ENCODE measurements around the gene TRAPPC2L. TPM values are rescaled to one million over a fixed set of nuclear protein-coding genes. Genes with fewer than 3 reads are reported as not detected.
"Not testable (repeated sequence)": the region's sequence is repeated elsewhere in the genome, so short reads cannot be mapped to it uniquely, and the experiment has no call there.

TRAPPC2L gene
- total and polyA plus RNA-seq, 2 experiments from 2014 or later = 58.7 to 215 TPM

- H3K27me3 ChIP-seq = no peaks in the 10 kb centered on the region
- peaks cover 8% of the 10 kb centered on the region for H3K4me1 ChIP-seq (ENCODE audit: insufficient read depth)
- TF ChIP-seq EZH2phosphoT487 (IDR thresholded peaks at IDR 0.05; ENCODE audit: low read depth, severe bottlenecking, unreplicated experiment) (no peak), EZH2 (IDR thresholded peaks at IDR 0.05; ENCODE audit: borderline replicate concordance) (no peak)
- TF ChIP-seq, protein P1, sequence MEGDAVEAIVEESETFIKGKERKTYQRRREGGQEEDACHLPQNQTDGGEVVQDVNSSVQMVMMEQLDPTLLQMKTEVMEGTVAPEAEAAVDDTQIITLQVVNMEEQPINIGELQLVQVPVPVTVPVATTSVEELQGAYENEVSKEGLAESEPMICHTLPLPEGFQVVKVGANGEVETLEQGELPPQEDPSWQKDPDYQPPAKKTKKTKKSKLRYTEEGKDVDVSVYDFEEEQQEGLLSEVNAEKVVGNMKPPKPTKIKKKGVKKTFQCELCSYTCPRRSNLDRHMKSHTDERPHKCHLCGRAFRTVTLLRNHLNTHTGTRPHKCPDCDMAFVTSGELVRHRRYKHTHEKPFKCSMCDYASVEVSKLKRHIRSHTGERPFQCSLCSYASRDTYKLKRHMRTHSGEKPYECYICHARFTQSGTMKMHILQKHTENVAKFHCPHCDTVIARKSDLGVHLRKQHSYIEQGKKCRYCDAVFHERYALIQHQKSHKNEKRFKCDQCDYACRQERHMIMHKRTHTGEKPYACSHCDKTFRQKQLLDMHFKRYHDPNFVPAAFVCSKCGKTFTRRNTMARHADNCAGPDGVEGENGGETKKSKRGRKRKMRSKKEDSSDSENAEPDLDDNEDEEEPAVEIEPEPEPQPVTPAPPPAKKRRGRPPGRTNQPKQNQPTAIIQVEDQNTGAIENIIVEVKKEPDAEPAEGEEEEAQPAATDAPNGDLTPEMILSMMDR (IDR thresholded peaks at IDR 0.05; ENCODE audit: poor library complexity) = no peak
- no peaks in the 10 kb centered on the region for H3K9me2 ChIP-seq (replicated peaks; ENCODE audit: insufficient read depth)
- H3K27ac ChIP-seq = no peak overlapping the region
- H3K4me2 ChIP-seq = no peak overlapping the region
- WGBS (ENCODE audit: low lambda C conversion rate, missing lambda C conversion rate) = 86% methylated on average over 26 of the region's 30 CpGs
- no peaks in the 10 kb centered on the region for H3K36me3 ChIP-seq (replicated peaks; ENCODE audit: insufficient read depth, low read depth)
- H3K9me3 ChIP-seq (ENCODE audit: low read depth) = no peaks in the 10 kb centered on the region
- no peaks in the 10 kb centered on the region for H3K79me2 ChIP-seq
- no peak overlapping the region for H2AFZ ChIP-seq
- no peak overlapping the region for H3K4me3 ChIP-seq
- no peaks in the 10 kb centered on the region for H4K20me1 ChIP-seq (ENCODE audit: insufficient read depth, poor library complexity, severe bottlenecking)
- DNase-seq (ENCODE audit: low spot score) = no peak
These were observed 31.8 kb downstream of the TRAPPC2L start for GRCh38 chr16:88888461-88889387.

GRCh38 chr16:88889702-88890352 lies 32.9 kb downstream of the TRAPPC2L start:
- not testable (repeated sequence) for H3K27ac ChIP-seq; H3K9me3 ChIP-seq (ENCODE audit: low read depth); H3K36me3 ChIP-seq (replicated peaks; ENCODE audit: insufficient read depth, low read depth); H3K9me2 ChIP-seq (replicated peaks; ENCODE audit: insufficient read depth); H3K4me3 ChIP-seq; H3K4me1 ChIP-seq (ENCODE audit: insufficient read depth); H4K20me1 ChIP-seq (ENCODE audit: insufficient read depth, poor library complexity, severe bottlenecking); H3K79me2 ChIP-seq; H2AFZ ChIP-seq; DNase-seq (ENCODE audit: low spot score); H3K4me2 ChIP-seq; H3K27me3 ChIP-seq
- 95% methylated on average over 17 of the region's 48 CpGs for WGBS (ENCODE audit: low lambda C conversion rate, missing lambda C conversion rate)

DNA sequence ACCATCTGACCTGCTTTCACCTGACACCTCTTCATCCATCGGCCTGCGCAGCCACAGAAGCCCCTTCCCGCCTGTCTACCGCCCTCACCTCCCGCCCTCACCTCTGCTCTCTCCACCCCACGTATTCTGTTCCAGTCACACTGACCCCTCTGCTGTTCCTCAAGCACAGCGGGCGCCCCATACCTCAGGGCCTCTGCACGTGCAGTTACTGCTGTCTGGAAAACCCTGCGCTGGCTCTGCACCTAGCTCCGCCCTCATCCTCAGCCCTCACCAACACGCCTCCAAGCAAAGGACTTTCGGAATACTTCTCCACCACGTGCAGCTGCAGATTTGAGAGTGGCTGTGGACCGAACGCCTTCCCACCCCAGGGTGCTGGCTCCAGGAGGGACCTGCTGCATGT lies 34.2 kb downstream of the TRAPPC2L start:
- DNase-seq (ENCODE audit: low spot score) = no peak
- no peaks in the 10 kb centered on the region for H4K20me1 ChIP-seq (ENCODE audit: insufficient read depth, poor library complexity, severe bottlenecking)
- no peak overlapping the region for H3K27ac ChIP-seq
- no peak overlapping the region for H3K4me3 ChIP-seq
- no peak overlapping the region for H2AFZ ChIP-seq
- H3K9me3 ChIP-seq (ENCODE audit: low read depth) = no peaks in the 10 kb centered on the region
- peaks cover 8% of the 10 kb centered on the region for H3K4me1 ChIP-seq (ENCODE audit: insufficient read depth)
- no peaks in the 10 kb centered on the region for H3K79me2 ChIP-seq
- no peaks in the 10 kb centered on the region for H3K9me2 ChIP-seq (replicated peaks; ENCODE audit: insufficient read depth)
- no peak overlapping the region for H3K4me2 ChIP-seq
- H3K27me3 ChIP-seq = no peaks in the 10 kb centered on the region
- no peak for TF ChIP-seq EZH2 (IDR thresholded peaks at IDR 0.05; ENCODE audit: borderline replicate concordance)
- TF ChIP-seq, protein P1 (IDR thresholded peaks at IDR 0.05; ENCODE audit: poor library complexity) = no peak
- TF ChIP-seq EZH2phosphoT487 (IDR thresholded peaks at IDR 0.05; ENCODE audit: low read depth, severe bottlenecking, unreplicated experiment) = no peak
- WGBS (ENCODE audit: low lambda C conversion rate, missing lambda C conversion rate) = 96% methylated on average over 16 of the region's 16 CpGs
- H3K36me3 ChIP-seq (replicated peaks; ENCODE audit: insufficient read depth, low read depth) = no peaks in the 10 kb centered on the region

- 91% methylated on average over 20 of the region's 20 CpGs for WGBS (ENCODE audit: low lambda C conversion rate, missing lambda C conversion rate)
- no peaks in the 10 kb centered on the region for H3K79me2 ChIP-seq
- H3K4me3 ChIP-seq = no peak overlapping the region
- H3K9me2 ChIP-seq (replicated peaks; ENCODE audit: insufficient read depth) = no peaks in the 10 kb centered on the region
- H3K27ac ChIP-seq = no peak overlapping the region
- H3K4me2 ChIP-seq = no peak overlapping the region
- no peaks in the 10 kb centered on the region for H4K20me1 ChIP-seq (ENCODE audit: insufficient read depth, poor library complexity, severe bottlenecking)
- no peaks in the 10 kb centered on the region for H3K9me3 ChIP-seq (ENCODE audit: low read depth)
- H3K36me3 ChIP-seq (replicated peaks; ENCODE audit: insufficient read depth, low read depth) = no peaks in the 10 kb centered on the region
- TF ChIP-seq EZH2 (IDR thresholded peaks at IDR 0.05; ENCODE audit: borderline replicate concordance) (no peak), EZH2phosphoT487 (IDR thresholded peaks at IDR 0.05; ENCODE audit: low read depth, severe bottlenecking, unreplicated experiment) (no peak)
- TF ChIP-seq, protein P1 (IDR thresholded peaks at IDR 0.05; ENCODE audit: poor library complexity) = no peak
- no peaks in the 10 kb centered on the region for H3K27me3 ChIP-seq
- peaks cover 8% of the 10 kb centered on the region for H3K4me1 ChIP-seq (ENCODE audit: insufficient read depth)
- DNase-seq (ENCODE audit: low spot score) = no peak
- no peak overlapping the region for H2AFZ ChIP-seq
These were observed 35.1 kb downstream of the TRAPPC2L start for GRCh38 chr16:88892065-88892464.

Data from hepatocyte (in vitro differentiated cells).